Measurements from ENCODE around the gene AMBN.
"Not testable (repeated sequence)": the region's sequence is repeated elsewhere in the genome, so short reads cannot be mapped to it uniquely, and the experiment has no call there.

Gene AMBN

DNA sequence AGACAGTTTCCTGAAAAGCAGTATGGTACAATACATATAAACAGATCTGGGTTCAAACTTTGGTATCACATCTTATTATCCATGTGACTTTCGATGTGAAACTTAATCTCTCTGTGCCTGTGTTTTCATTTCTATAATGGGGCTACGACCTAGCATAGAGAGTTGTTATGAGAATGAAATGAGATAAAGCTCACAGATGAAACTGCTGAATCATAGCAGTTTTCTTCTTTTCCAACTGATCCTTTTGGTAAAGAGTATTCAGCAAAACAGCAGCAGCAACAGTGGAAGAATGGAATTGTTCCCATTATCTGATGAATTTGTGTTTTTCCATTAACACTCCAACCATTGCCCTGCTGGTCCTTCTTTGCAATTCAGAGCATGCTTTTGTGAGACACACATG lies 16.3 kb downstream of the AMBN start:
- no peak for DNase-seq

DNA sequence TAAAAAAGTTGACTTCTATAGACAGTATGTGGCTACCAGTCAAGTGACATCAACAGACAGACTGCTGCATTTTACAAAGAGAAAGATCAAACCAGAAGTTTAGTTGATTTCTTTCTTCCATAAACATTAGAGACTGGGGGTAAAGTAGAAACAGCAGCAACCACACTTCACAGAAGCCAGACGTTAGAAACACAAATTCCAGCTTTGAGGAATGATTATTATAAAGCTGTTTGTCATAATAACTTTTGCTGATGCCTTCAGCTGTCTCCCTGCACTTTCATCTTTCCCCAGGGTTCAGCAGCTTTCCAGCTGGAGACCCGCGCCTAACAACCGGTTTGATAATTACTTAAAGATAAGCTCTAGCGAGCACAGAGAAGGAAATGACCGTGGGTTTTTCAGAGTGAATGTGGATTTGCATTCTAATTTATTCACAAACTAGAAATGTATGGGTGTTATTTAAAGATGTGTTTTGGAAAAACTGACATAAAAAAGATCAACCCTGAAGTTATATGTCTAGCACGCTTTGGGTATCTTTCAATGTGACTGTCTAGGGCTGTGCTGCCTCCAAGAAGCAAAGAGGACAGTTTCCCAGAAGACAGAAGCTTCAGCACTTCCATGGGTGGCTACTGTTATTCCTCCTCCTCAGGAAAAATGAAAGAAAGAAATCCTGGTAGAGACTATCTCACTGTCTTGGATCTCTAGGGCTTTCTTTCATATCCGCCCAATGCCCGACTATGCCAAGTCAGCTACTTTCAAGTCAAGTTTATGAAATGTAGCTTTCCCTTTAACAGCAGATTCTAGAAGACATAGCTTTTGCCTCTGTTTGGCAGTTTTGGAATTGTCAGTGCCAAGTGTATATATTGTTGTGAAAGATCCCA lies 21.5 kb downstream of the AMBN start:
- no peak for DNase-seq

DNA sequence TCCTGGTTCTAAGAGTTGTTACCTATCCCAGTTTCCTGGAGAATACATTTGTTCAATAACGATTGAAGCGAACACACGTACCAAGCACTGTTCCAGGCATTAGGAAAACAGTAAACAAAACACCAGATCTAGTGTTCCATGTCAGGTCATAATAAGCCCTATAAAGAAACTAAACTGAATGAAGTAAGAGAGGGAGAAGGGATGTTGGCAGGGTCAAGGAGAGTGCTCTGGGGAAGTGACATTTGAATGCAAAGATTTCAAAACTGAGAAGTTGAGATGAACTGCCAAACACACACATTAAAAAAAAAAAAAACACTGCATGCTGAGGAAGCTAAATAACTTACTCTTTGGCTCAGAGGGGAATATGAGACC lies 22.1 kb downstream of the AMBN start:
- DNase-seq, result no peak

GRCh38 chr4:70619288-70619687 lies 27.2 kb downstream of the AMBN start:
- DNase-seq, result no peak

GRCh38 chr4:70619778-70620177 lies 27.7 kb downstream of the AMBN start:
- DNase-seq, result no peak

GRCh38 chr4:70623323-70623722 lies 31.3 kb downstream of the AMBN start:
- DNase-seq, result no peak

DNA sequence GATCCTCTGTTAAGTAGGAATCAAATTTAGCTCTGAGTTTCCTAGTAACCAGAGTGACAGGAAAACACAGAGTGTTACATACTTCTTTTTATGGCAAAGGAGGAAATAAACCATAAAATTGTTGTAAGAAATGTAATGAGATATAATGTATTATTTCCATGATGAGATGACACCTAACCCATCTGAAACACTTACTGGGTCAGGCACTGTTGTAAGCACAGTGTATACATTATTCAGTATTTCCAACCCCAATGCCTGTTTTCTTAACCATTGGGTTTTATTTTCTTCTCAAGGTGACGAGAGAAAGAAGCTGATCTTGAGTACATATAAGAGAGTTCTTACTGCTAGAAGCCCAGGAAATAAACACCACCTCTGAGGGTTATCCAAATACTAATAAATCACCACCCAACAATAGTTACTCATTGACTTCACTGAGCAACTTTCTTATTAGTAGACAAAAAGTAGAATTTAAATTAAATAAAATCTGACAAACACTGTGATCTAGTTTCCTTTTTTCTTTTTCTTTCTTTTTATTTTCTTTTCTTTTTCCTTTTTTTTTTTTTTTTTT lies 32.3 kb downstream of the AMBN start:
- no peak for DNase-seq

- no peak for DNase-seq
Measured at GRCh38 chr4:70627620-70628019, 35.6 kb downstream of the AMBN start.

DNA sequence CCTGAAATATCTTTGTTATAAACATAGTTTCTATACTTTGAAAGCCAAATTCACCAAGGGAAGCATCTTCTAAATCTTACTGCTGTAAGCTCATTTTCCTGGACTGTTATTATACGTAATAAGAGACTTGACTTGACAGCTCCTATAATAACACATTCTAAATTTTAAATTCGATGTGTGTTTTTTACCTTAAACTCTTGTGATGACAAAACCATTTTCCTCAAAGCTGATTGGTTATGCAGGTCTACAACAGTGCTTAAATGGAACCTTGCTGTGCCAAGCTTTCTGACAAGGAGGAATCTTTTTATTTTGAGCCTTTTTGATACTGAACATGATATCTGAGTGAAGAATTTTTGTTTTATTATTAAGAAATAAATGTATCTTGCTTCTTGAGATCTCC lies 36.4 kb downstream of the AMBN start, which contains the start of gene ENAM:
ENAM (plus strand) TSS at position 301 of the 400 bp plus-strand sequence. CDS start 757 bp downstream, outside the sequence.
- no peak for DNase-seq

DNA sequence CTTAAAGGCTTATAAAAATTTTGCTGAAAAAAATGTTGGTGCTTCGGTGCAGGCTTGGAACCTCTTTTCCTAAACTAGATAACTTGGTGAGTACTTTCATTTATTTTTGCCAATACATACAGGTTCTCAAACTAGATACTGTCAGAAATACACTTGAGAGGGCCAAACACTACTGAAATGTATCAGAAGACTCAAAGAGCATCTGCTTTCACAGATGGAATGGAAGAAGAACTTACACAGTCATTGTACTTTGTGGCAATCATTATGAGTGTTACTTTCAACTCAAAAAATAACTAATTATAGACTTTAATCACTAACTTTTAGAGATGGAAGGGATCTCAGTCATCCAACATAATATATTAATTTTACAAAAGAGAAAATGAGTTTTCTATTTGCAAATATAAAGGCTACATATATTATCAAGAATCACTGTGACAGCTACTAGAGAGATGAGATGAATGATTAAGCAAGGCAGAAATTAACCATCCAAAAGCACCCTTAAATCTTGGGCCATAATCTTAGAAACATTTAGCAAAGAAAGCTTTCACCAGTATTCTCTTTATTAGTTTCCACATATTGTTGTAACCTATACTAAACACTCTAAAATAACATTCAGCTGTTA lies 37.5 kb downstream of the AMBN start:
- no peak for DNase-seq

GRCh38 chr4:70630162-70630561 lies 38.1 kb downstream of the AMBN start:
- DNase-seq, result no peak

- DNase-seq, result no peak
Measured at GRCh38 chr4:70632028-70632427, 40.0 kb downstream of the AMBN start.

DNA sequence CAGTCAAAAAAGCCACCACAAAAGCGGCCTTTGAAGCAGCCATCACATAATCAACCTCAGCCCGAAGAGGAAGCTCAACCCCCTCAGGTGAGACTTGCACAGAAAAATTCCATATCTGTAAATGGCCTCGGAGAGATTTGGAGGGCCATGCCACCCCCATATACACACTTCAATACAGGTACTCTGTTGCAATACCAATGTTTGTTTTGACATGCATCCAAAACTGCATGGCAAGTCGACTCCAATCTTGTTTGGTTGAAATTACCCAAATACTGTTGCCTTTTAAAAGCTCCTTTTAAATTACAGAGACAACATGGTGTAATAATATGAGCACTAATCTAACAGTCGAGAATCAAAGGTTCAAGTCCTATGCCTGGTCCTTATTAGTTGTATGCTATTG lies 42.4 kb downstream of the AMBN start:
- DNase-seq, result no peak

GRCh38 chr4:70637239-70637913 lies 45.3 kb downstream of the AMBN start:
- no peak for DNase-seq

- no peak for DNase-seq
Measured at GRCh38 chr4:70640192-70640591, 48.1 kb downstream of the AMBN start.

GRCh38 chr4:70650741-70651140 lies 58.7 kb downstream of the AMBN start:
- not testable (repeated sequence) for DNase-seq

GRCh38 chr4:70651864-70652506 lies 59.9 kb downstream of the AMBN start:
- peak; percentile 19 for DNase-seq

DNA sequence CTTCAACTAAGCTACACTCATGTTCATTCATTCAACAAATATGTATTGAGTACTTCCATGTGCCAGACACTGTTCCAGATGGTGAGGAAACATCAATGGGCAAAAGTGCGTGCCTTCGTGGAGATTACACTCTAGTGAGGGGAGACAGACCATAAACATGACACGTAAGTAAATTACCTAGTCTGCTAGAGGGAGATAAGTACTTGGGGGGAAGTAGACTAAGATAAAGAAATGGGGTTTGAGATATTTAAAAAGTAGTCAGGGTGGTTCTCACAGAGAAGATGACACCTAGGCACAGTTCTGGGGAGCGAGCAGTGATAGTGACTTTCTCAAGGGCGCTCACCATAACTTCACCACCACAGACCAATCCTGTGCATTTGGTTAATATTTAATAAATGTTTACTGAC lies 62.6 kb downstream of the AMBN start:
- DNase-seq, result no peak
